GM23248 (cell line): ENCODE measurements around the gene CDCP2. TPM values are rescaled to one million over a fixed set of nuclear protein-coding genes. Genes with fewer than 3 reads are reported as not detected.

ENCODE experiments used
- DNase-seq: peaks from one replicate; pipeline ENCODE4 v3.0.0-alpha.2; 2015
- H2AFZ ChIP-seq: fragments of 200-600 bp; sonication (generic); 2 replicates; pipeline ENCODE4 v1.6.1; 2016; ENCODE audit warnings: antibody characterized with exemption
- H3F3A ChIP-seq: fragments of 200-600 bp; sonication (generic); 2 replicates; pipeline ENCODE4 v1.6.1; 2016; ENCODE audit warnings: mild to moderate bottlenecking, antibody characterized with exemption, mixed run types; ENCODE audit not compliant: insufficient read depth
- H3K27ac ChIP-seq: fragments of 200-600 bp; sonication (generic); 2 replicates; pipeline ENCODE4 v1.5.1; 2016; ENCODE audit warnings: mild to moderate bottlenecking
- H3K27me3 ChIP-seq: fragments of 200-600 bp; sonication (generic); replicated peaks from 2 replicates; pipeline ENCODE4 v1.6.1; 2016; ENCODE audit warnings: mild to moderate bottlenecking; ENCODE audit not compliant: insufficient read depth
- H3K36me3 ChIP-seq: fragments of 200-600 bp; sonication (generic); 2 replicates; pipeline ENCODE4 v1.6.1; 2016; ENCODE audit warnings: low read depth, mild to moderate bottlenecking
- H3K4me1 ChIP-seq: fragments of 200-600 bp; sonication (generic); 2 replicates; pipeline ENCODE4 v1.6.1; 2016; ENCODE audit warnings: mild to moderate bottlenecking; ENCODE audit not compliant: insufficient read depth
- H3K4me2 ChIP-seq: fragments of 200-600 bp; sonication (generic); one replicate; pipeline ENCODE4 v1.6.1; 2016; ENCODE audit warnings: mild to moderate bottlenecking; ENCODE audit not compliant: unreplicated experiment
- H3K4me3 ChIP-seq: fragments of 200-600 bp; sonication (generic); 2 replicates; pipeline ENCODE4 v1.5.1; 2016; ENCODE audit warnings: mild to moderate bottlenecking
- H3K79me2 ChIP-seq: fragments of 200-600 bp; sonication (generic); 2 replicates; pipeline ENCODE4 v1.6.1; 2016; ENCODE audit warnings: mild to moderate bottlenecking; ENCODE audit not compliant: insufficient read depth
- H3K9ac ChIP-seq: fragments of 200-600 bp; sonication (generic); 2 replicates; pipeline ENCODE4 v1.6.1; 2016; ENCODE audit warnings: mild to moderate bottlenecking
- H3K9me2 ChIP-seq: fragments of 200-600 bp; sonication (generic); 2 replicates; pipeline ENCODE4 v1.6.1; 2016; ENCODE audit warnings: mixed run types, mild to moderate bottlenecking, moderate library complexity; ENCODE audit not compliant: insufficient read depth
- H3K9me3 ChIP-seq: fragments of 200-600 bp; sonication (generic); one replicate; pipeline ENCODE4 v1.6.1; 2017; ENCODE audit warnings: low read depth
- H4K20me1 ChIP-seq: fragments of 200-600 bp; sonication (generic); 2 replicates; pipeline ENCODE4 v1.6.0; 2016; ENCODE audit not compliant: insufficient read depth
- EZH2 ChIP-seq: fragments of 200-600 bp; sonication (generic); IDR thresholded peaks from 2 replicates; pipeline ENCODE4 v1.6.1; 2018; ENCODE audit warnings: antibody characterized with exemption, mild to moderate bottlenecking; ENCODE audit not compliant: insufficient read depth, poor library complexity, severe bottlenecking
- EZH2phosphoT487 ChIP-seq: fragments of 200-600 bp; sonication (generic); IDR thresholded peaks from 2 replicates; pipeline ENCODE4 v1.6.1; 2018; ENCODE audit warnings: antibody characterized with exemption, moderate library complexity, mild to moderate bottlenecking, low read depth; ENCODE audit not compliant: insufficient read depth
- WGBS, 2 experiments: methylation state at CpG; one replicate each; pipeline ENCODE4 v1.1.6; 2015 to 2017; ENCODE audit warnings: low lambda C conversion rate in 2 of 2, low coverage in 1 of 2; ENCODE audit errors: missing lambda C conversion rate in 2 of 2; 5-methylcytosine and 5-hydroxymethylcytosine counted together
- in situ Hi-C: fragments of 300-500 bp; cut with MboI; formaldehyde crosslinking; loops from 2 replicates; pipeline ENCODE4 v1.15.0; 2020
- polyA plus RNA-seq: library from polyadenylated mRNA; unstranded; fragments of >200 nt; fragmentation: Nextera tagmentation; extraction: Ambion mirVana; gene quantifications from 2 replicates; pipeline ENCODE4 v1.2.1, GENCODE V29; 2016
- small RNA-seq: library from RNA; depleted of rRNA; stranded (forward); fragments of <200 nt; gene quantifications from one replicate; pipeline ENCODE3, GENCODE V24; 2014; ENCODE audit warnings: low read depth, low replicate concordance
- total RNA-seq: library from RNA; depleted of rRNA; stranded (reverse); fragments of >200 nt; shearing (Covaris generic); gene quantifications from 2 replicates; pipeline ENCODE4 v1.2.3, GENCODE V29; 2014; rRNA removed

CDCP2 gene
- total and polyA plus RNA-seq, 2 experiments from 2014 or later, result not detected

DNA sequence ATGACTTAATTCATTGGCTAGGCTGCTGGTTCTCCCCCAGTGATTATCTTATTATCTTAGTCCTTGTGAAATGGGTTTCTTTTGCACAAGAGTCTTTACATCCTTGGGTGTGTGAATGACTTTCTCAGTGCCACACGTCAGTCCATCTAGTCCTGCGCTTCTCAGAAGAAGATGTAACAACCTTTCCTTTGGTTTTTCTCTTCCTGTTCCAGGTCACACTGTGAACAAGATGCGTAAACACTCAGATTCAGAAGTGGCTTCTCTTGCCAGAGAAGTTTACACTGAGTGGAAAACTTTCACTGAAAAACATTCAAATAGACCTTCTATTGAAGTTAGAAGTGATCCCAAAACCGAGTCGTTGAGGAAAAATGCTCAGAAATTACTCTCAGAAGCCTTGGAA, 64.4 kb downstream of the CDCP2 start:
- no peaks in the 10 kb centered on the region for H3K4me1 ChIP-seq
- no peak for DNase-seq
- in situ Hi-C loops, result no loop called here
- H3K79me2 ChIP-seq, result no peaks in the 10 kb centered on the region
- no peak overlapping the region for H3K4me2 ChIP-seq
- 90 to 91% methylated on average over 5 of the region's 5 CpGs for WGBS, 2 experiments
- H3K36me3 ChIP-seq, result no peaks in the 10 kb centered on the region
- H3K27ac ChIP-seq, result no peak overlapping the region
- no peaks in the 10 kb centered on the region for H3K27me3 ChIP-seq
- no peaks in the 10 kb centered on the region for H3K9me2 ChIP-seq
- no peak overlapping the region for H3K9ac ChIP-seq
- no peak overlapping the region for H3K4me3 ChIP-seq
- no peak overlapping the region for H2AFZ ChIP-seq
- H3K9me3 ChIP-seq, result no peaks in the 10 kb centered on the region
- TF ChIP-seq EZH2phosphoT487, result no peak
- TF ChIP-seq EZH2, result no peak
- no peaks in the 10 kb centered on the region for H4K20me1 ChIP-seq
- no peaks in the 10 kb centered on the region for H3F3A ChIP-seq

DNA sequence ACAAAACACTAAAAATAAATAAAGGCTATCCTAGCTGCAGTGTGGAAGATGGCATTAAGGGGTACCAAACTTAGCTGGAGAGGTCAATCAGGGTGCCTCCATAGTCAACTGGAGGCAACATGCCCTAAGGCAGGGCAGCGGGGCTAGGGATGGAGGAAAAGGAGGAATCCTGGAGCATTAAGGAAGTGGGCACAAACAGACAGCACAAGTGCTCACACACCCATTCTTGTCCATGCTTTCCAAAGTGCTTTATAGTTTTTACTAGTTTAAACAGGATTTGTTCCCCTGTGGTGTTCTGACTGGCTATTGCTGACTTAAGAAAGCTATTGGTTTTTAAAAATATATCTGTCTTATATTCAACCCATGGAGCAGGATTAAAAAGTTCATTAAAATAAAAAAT, 66.0 kb downstream of the CDCP2 start:
- Histone ChIP-seq H3K4me3 (no peak overlapping the region), H2AFZ (no peak overlapping the region), H3K27ac (no peak overlapping the region), H3F3A (no peaks in the 10 kb centered on the region), H3K4me2 (no peak overlapping the region), H3K9me3 (no peaks in the 10 kb centered on the region), H3K9me2 (no peaks in the 10 kb centered on the region), H3K36me3 (no peaks in the 10 kb centered on the region), H3K4me1 (no peaks in the 10 kb centered on the region), H3K79me2 (no peaks in the 10 kb centered on the region), H3K27me3 (no peaks in the 10 kb centered on the region), H4K20me1 (no peaks in the 10 kb centered on the region), H3K9ac (no peak overlapping the region)
- in situ Hi-C loops, result no loop called here
- TF ChIP-seq EZH2phosphoT487, result no peak
- TF ChIP-seq EZH2, result no peak
- WGBS, 2 experiments, result 96 to 100% methylated on average over 1 of the region's 1 CpG
- no peak for DNase-seq

DNA sequence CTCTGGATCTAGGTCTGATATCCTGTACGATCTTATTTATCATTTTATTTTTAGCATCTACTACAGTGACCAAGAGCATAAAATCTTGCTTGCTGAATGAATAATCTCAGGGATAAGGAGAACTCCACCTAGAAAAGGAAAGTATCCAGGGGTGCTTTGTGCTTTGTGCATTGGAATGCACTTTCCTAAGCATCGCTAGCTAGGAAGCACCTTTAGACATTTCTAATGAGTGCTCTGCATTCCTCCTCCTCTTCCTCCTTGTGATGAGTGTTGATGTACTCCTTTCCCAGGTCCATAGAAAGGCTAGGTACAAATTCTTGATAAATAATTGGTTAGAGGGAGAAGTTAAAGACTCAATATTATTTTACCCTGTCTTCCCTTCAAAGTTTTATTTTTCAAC, 68.0 kb downstream of the CDCP2 start:
- WGBS, 2 experiments, result 99 to 100% methylated on average over 2 of the region's 2 CpGs
- no peaks in the 10 kb centered on the region for H3F3A ChIP-seq

More for the DNA sequence above, 68.0 kb downstream of the CDCP2 start:
- Histone ChIP-seq H4K20me1 (no peaks in the 10 kb centered on the region), H3K9ac (no peak overlapping the region), H3K36me3 (no peaks in the 10 kb centered on the region), H3K27me3 (no peaks in the 10 kb centered on the region), H2AFZ (no peak overlapping the region), H3K4me2 (no peak overlapping the region), H3K9me2 (no peaks in the 10 kb centered on the region), H3K79me2 (no peaks in the 10 kb centered on the region), H3K9me3 (no peaks in the 10 kb centered on the region), H3K4me1 (no peaks in the 10 kb centered on the region), H3K4me3 (no peak overlapping the region), H3K27ac (no peak overlapping the region)
- TF ChIP-seq EZH2phosphoT487, result no peak
- no peak for TF ChIP-seq EZH2
- no peak for DNase-seq
- in situ Hi-C loops, result no loop called here

Small RNA genes lying within 50 kb of the gene (small RNA-seq; reads per million reads assigned to genes)
- gene AL353898.1 (not detected), gene AL353898.2 (not detected)

Other genes starting within 250 kb of the CDCP2 start
- 5.3 and 18.4 TPM in 2 replicates for gene IFT25, start 207.3 kb downstream of the CDCP2 start, total RNA-seq
- 62.5 and 65.2 TPM in 2 replicates for gene IFT25, start 207.3 kb downstream of the CDCP2 start, polyA plus RNA-seq
- gene LRRC42, start 206.7 kb downstream of the CDCP2 start, total RNA-seq, result 41.8 and 42.0 TPM in 2 replicates
- gene LRRC42, start 206.7 kb downstream of the CDCP2 start, polyA plus RNA-seq, result 44.6 and 46.9 TPM in 2 replicates
- not detected in 2 replicates for gene LDLRAD1, start 134.8 kb downstream of the CDCP2 start, total RNA-seq
- gene LDLRAD1, start 134.8 kb downstream of the CDCP2 start, polyA plus RNA-seq, result not detected in 2 replicates
- gene TMEM59, start 99.8 kb downstream of the CDCP2 start, total RNA-seq, result 425 and 470 TPM in 2 replicates
- gene TMEM59, start 99.8 kb downstream of the CDCP2 start, polyA plus RNA-seq, result 774 and 806 TPM in 2 replicates
- gene TCEANC2, start 99.4 kb downstream of the CDCP2 start, total RNA-seq, result 1.7 and 3.2 TPM in 2 replicates
- 4.6 and 5.9 TPM in 2 replicates for gene TCEANC2, start 99.4 kb downstream of the CDCP2 start, polyA plus RNA-seq
- gene CYB5RL, start 47.0 kb upstream of the CDCP2 start, total RNA-seq, result 2.5 and 4.9 TPM in 2 replicates
- gene CYB5RL, start 47.0 kb upstream of the CDCP2 start, polyA plus RNA-seq, result 3.0 and 3.3 TPM in 2 replicates
- 111 and 113 TPM in 2 replicates for gene MRPL37, start 47.2 kb upstream of the CDCP2 start, total RNA-seq
- 91.3 and 102 TPM in 2 replicates for gene MRPL37, start 47.2 kb upstream of the CDCP2 start, polyA plus RNA-seq